Ramos (cell line): ENCODE measurements around the gene MYL3.
"Not testable (repeated sequence)": the region's sequence is repeated elsewhere in the genome, so short reads cannot be mapped to it uniquely, and the experiment has no call there.

Source experiments
- in situ Hi-C: fragments of 300-500 bp; cut with MboI; formaldehyde crosslinking; loops from one replicate; pipeline ENCODE4 v1.14.3; 2022; ENCODE audit warnings: low sequenced_read_pairs; ENCODE audit not compliant: unreplicated experiment

Gene MYL3

DNA sequence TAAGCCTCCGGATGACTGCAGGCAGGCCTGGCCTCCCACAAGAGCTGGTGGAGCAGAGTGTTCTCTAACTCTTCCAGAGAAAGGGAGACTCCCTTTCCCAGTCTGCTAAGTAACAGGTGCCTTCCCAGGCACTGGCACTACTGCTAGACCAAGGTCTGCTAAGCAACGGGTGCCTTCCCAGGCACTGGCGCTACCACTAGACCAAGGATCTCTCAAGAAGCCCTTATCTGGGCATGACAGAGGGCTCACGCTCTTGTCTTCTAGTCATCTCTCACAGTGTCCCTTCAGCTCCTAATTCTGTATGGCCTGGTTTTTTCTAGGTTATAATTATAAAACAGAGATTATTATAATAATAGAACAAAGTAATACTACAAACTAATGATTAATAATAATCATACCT, 27.8 kb downstream of the MYL3 start:
- in situ Hi-C loops = no loop called here

DNA sequence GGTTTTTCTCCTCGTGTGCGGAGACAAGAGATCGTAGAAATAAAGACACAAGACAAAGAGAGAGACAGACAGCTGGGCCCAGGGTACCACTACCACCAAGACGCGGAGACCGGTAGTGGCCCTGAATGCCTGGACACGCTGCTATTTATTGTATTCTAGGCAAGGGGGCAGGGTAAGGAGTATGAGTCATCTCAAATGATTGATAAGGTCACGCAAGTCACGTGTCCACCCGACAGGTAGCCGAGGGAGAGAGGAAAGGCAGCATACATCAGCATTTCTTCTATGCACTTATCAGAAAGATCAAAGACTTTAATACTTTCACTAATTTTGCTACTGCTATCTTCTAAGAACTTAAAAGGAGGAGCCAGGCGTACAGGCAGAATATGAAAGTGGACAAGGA, 28.2 kb downstream of the MYL3 start:
- in situ Hi-C loops = no loop called here

DNA sequence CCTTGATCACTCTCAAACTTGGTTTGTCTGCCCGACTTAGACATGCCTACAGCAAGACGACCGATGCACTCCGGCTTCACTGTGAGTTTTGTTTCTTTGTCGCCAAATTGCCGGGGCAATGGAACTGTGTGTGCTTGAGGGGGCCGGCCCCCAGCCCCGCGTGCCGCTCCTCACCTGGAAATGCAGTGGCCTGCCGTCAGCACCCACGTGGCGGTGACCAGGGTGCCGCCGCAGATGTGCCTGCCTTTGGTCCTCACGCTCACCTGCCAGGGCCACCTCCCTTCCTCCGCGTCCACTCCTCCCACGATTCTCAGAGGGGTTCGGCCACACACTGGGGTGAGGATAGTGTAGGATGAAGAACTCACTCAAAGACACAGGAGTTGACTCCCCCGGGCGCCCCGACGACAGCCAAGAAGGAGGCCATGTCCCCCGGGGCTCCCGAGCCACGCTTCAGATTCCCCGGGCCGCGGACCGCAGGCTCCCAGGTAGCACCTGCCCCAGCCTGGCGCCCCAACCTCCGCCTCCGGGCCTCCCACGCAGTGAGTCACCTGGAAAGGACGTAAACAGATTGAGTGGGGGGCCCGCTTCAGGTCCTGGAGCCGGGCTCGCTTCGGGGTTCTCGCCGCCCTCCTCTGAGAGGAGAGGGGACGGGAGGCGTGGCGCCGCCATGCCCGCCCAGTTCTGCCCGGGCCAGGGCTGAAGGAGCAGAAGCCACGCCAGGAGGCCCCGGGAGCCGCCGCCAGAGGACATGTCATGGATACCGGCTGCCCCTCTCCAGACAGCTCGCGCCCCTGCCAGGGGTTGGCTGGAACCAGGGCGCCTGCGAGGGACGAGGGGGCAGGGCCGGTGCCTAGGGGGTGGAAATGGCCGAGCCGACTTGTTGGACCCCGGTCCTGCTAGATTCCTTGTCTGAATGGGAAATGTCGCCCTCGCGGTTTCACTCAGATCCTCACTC, 29.6 kb downstream of the MYL3 start:
- in situ Hi-C loops = no loop called here

DNA sequence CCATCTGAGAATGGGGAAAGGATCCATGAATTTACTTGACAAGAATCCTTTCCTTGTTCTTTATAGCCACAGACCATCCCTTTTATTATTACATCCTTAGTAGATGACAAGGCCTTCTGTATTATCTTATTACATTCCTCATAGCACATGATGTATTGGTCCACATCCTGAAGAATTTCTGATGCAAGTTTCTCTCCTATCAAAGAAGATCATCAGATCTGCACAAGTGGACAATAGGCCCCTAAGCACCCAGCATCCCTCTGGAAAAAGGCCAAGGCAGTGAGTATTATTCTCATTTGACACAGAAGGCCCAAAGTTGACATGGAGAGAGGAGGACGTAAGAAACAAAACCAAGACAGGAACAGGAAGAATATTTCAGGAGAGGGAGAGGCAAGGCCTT, 31.4 kb downstream of the MYL3 start:
- in situ Hi-C loops = no loop called here

DNA sequence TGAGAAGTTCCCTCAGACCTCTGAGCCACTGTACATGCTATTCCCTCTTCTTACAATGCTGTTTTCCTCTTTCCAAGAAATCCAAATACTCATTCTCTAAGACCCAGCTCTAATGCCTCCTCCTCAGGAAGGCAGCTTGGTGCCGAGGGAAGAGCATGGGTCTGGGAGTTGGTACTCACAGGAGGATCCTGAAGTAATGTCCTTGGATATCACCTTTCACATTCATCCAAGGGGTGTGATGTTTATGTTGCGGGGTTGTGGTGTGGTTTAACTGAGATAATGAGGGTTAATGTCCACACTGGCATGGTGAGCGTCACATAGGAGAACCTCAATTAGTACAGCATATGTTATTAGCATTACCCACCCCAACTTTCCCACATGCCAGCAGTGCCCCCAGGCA, 31.9 kb downstream of the MYL3 start:
- in situ Hi-C loops = no loop called here

DNA sequence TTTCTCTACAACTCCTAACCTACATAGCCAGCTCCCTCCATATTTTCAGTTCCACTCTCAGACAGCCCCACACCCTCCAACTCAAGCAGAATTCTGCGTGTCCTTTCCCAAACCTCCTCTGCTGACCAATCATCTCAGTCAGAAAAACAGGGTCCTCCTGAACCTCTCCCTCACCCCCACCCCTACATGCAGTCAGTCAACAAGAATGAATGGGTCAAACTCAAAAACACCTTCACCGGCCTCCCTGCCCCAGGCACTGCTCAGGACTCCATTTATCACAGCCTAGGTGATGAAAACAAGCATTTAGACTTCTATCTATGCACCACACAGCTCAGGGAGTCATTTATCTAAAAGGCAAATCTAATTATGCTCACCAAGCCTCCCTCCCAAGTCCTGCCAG, 32.4 kb downstream of the MYL3 start:
- in situ Hi-C loops = no loop called here

DNA sequence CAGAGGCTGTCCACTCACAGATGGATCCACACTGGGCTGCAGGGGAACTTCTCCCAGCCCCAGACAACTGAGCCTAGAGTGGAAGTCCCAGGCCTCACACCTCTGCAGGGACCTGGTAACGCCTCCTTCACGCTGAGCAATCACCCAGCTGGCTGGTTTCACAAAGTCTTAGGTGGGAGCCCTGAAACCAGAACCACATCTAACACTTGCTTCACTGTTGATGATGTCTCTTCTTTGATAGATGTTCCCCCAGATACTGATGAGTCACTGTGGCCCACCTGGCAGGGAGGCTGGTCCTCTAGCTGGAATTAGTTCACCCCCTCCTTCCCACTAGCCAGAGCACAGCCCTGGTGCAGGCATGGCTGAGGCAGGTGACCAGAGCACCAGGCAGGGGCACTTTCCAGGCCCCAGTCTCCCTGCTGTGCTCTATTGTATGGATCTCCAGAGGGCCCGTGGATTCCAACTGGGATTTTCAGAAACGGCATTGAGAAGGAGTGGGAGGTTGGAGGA, 33.5 kb downstream of the MYL3 start:
- in situ Hi-C loops = no loop called here

DNA sequence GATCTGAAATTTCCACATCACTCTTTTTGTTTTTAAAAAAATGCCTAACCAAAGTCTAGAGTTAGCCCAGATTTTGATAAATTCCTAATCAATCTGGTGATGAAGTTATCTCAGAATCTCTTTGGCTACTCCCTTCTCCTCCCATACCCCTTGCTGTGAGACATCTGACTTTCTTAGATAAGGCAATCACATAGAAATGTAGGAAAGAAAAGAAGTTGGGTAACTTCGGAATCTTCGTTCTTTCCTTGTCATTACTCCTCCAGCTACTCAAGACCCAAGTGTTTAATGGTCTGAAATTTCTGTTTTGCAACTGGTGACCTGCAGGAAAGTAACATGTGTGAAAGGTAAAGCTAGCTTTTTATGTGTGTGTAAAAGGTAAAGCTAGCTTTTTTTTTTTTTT, 37.8 kb downstream of the MYL3 start:
- in situ Hi-C loops = no loop called here

DNA sequence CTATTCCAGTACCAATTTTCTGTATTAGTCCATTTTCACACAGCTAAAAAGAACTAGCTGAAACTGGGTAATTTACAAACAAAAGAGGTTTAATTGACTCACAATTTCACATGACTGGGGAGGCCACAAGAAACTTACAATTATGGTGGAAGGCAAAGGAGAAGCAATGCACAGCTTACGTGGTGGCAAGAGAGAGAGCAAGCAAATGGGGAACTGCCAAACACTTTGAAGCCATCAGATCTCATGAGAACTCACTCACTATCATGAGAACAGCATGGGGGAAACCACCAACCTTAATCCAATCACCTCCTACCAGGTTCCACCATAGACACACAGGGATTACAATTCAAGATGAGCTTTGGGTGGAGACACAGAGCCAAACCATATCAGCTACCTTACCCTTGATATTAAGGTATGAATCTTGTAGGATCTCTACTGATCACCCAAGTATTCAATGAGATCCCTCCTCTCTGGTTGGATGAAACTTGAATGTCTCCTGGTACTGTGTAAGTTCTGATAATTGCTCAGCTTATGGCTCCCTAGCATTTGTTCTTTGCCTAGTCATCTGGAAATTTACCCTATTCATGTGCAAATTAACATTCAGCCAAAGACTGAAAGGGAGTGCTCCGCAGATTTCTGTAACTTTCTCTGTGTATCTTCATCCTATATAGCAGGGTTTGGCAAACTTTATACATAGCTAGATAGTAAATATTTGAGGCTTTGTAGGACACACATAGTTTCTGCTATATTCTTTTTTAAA, 38.9 kb downstream of the MYL3 start:
- in situ Hi-C loops = no loop called here

DNA sequence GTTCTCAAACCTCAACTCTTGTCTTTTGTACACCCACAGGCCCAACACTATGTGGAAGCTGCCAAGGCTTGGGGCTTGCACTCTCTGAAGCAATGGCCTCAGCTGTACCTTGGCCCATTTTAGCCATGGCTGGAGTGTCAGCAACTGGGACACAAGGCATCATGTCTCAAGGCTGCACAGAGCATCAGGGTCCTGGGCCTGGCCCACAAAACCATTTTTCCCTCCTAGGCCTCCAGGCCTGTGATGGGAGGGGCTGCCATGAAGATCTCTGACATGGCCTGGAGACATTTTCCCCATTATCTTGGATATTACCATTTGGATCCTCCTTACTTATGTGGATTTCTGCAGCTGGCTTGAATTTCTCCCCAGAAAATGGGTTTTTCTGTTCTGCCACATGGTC, 39.9 kb downstream of the MYL3 start:
- in situ Hi-C loops = not testable (repeated sequence)

DNA sequence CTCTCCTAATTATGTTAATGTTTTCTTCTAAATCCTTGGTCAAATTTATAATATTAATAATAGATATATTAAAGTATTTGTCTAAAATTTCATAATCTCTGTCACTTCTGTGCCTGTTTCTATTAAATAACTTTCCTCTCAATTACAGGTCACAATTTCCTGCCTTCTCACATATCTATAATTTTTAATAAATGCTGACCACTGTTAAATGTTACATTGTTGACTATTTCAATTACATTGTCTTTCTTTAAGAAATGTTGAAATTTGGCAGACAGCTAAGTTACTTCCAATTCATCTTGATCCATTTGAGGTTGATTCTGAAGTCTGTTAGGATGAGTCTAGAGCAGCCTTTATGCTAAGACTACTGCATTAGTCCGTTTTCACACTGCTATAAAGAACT, 41.7 kb downstream of the MYL3 start:
- in situ Hi-C loops = no loop called here

DNA sequence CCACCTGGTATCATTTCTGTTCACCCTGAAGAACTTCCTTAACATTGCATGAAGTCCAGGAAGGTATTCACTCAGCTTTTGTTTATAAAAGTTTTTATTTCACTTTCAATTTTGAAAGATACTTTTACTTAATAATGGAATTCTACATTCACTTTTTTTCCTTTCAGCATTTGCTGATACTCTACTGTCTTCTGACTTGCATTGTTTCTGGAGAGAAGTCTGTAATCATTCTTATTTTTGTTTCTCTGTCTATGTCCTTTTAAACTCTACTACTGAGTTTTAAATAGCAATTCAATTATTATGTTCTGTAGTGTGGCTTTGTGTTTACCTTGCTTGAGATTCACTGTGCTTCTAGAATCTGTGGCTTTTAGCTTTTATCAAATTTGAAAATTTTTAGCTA, 42.4 kb downstream of the MYL3 start:
- in situ Hi-C loops = no loop called here

DNA sequence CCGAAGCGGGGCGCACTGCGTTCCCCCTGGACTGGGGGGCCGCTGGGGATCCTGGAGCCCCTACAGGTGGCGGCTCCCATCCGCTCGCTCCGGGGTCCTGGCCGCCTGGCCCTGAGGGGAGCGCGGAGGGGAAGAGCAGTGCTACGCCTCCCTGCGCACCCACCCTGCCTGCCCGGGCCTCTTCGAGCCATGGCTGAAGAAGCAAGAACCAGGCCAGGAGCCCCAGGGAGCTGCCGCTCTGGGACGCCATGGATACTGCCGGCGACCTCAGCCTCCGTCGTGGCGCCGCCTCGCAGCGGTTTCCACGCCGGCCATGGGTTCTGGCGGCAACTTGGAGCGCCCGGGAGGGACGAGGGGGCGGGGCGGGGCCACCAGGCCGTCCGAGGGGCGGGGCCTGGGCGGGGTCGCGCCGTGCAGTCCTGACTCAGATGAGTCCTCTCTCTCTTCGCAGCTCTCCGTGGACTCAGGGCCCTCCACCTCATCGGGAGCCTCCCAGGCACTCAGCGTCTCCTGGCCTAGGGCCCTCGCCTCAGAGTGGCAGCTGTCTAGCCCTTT, 50.9 kb downstream of the MYL3 start:
- in situ Hi-C loops = no loop called here

DNA sequence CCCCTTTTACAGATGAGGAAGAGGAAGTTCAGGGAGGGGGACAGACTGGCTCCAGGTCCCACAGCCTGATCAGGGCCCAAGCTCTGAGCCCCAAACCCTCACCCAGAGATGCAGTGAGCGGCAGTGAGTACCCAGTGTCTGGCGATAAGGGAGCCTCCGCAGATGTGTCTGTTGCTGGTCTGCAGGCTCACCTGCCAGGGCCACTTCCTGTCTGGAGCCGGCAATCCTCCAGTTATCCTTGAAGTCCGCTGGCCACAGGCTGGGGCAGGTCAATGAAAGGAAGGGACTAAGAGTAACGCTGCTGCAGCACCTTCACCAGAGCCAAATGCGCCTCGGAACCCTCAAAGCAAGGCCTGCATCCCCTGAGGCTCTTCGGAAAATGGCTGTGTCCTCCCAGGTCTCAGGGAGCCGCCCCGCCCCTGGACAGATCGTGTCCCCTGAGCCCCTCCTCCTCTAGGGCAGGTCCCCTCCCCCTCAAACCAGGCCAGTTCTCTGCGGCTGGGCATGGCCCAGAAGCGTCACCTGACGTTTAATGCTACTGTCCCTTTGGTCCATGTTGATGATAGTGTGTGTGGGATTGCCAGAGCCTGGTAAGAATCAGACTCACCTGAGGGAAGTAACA, 51.5 kb downstream of the MYL3 start:
- in situ Hi-C loops = no loop called here

DNA sequence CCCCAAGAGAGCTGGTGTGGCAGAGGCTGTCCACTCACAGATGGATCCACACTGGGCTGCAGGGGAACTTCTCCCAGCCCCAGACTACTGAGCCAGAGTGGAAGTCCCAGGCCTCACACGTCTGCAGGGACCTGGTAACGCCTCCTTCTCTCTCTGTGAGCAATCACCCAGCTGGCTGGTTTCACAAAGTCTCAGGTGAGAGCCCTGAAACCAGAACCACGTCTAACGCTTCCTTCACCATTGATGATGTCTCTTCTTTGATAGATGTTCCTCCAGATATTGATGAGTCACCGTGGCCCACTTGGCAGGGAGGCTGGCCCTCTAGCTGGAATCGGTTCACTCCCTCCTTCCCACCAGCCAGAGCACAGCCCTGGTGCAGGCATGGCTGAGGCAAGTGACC, 54.5 kb downstream of the MYL3 start:
- in situ Hi-C loops = not testable (repeated sequence)
